PC-3 (cell line): ENCODE measurements around the gene SYT15. TPM values are rescaled to one million over a fixed set of nuclear protein-coding genes. Genes with fewer than 3 reads are reported as not detected.
"Not testable (repeated sequence)": the region's sequence is repeated elsewhere in the genome, so short reads cannot be mapped to it uniquely, and the experiment has no call there.

Experiments
- ATAC-seq: fragments of 200-7000 bp; cut with Tn5 transposase; 2 replicates; pipeline ENCODE4 v1.9.1; 2020; ENCODE audit warnings: mild to moderate bottlenecking, moderate library complexity
- BruUV-seq: library from RNA; stranded (reverse); fragments of 400-500 nt; replicated peaks from 2 replicates; lab custom pipeline; 2021; lab: Mats Ljungman, UMichigan
- CTCF ChIA-PET: fragments of 300-600 bp; sonication (Branson Sonifier 250); formaldehyde crosslinking; loops from one replicate; lab custom pipeline; 2022; ENCODE audit warnings: antibody characterized with exemption; lab: Charles Lee
- POLR2A ChIA-PET: fragments of 300-600 bp; sonication (Branson Sonifier 250); formaldehyde crosslinking; loops from one replicate; lab custom pipeline; 2022; ENCODE audit warnings: antibody characterized with exemption; ENCODE audit not compliant: unreplicated experiment; lab: Charles Lee
- DNase-seq: peaks from one replicate; pipeline ENCODE4 v3.0.0-alpha.2; 2015
- H2AFZ ChIP-seq: fragments of 300-600 bp; sonication (generic); 2 replicates; pipeline ENCODE4 v1.6.0; 2016; ENCODE audit warnings: antibody characterized with exemption, low read length
- H3F3A ChIP-seq: fragments of 300-600 bp; sonication (generic); one replicate; pipeline ENCODE4 v1.6.0; 2017; ENCODE audit warnings: antibody characterized with exemption, low read length, control low read depth, mild to moderate bottlenecking; ENCODE audit not compliant: unreplicated experiment
- H3K27ac ChIP-seq: fragments of 300-600 bp; sonication (generic); 2 replicates; pipeline ENCODE4 v1.5.1; 2016; ENCODE audit warnings: mild to moderate bottlenecking, low read length
- H3K27me3 ChIP-seq: fragments of 300-600 bp; sonication (generic); 2 replicates; pipeline ENCODE4 v1.6.1; 2016; ENCODE audit warnings: low read length, mixed read lengths
- H3K36me3 ChIP-seq: fragments of 300-600 bp; sonication (generic); 2 replicates; pipeline ENCODE4 v1.6.1; 2016; ENCODE audit warnings: low read depth, mixed run types, low read length, mixed read lengths
- H3K4me1 ChIP-seq: fragments of 300-600 bp; sonication (generic); 2 replicates; pipeline ENCODE4 v1.5.1; 2016; ENCODE audit warnings: low read length; ENCODE audit not compliant: insufficient read depth
- H3K4me2 ChIP-seq: fragments of 300-600 bp; sonication (generic); 2 replicates; pipeline ENCODE4 v1.6.0; 2016; ENCODE audit warnings: low read length
- H3K4me3 ChIP-seq: fragments of 300-600 bp; sonication (generic); 2 replicates; pipeline ENCODE4 v1.5.1; 2016; ENCODE audit warnings: mild to moderate bottlenecking, low read length, mixed read lengths
- H3K79me2 ChIP-seq: fragments of 300-600 bp; sonication (generic); 2 replicates; pipeline ENCODE4 v1.6.1; 2017; ENCODE audit warnings: low read length, mixed read lengths
- H3K9ac ChIP-seq: fragments of 300-600 bp; sonication (generic); 2 replicates; pipeline ENCODE4 v1.6.0; 2016; ENCODE audit warnings: mild to moderate bottlenecking, low read length
- H3K9me2 ChIP-seq: fragments of 300-600 bp; sonication (generic); replicated peaks from 2 replicates; pipeline ENCODE4 v1.6.1; 2016; ENCODE audit warnings: mixed run types, low read length, mixed read lengths
- H3K9me3 ChIP-seq: fragments of 300-600 bp; sonication (generic); 2 replicates; pipeline ENCODE4 v1.6.1; 2016; ENCODE audit warnings: low read length, mixed read lengths
- H4K20me1 ChIP-seq: fragments of 300-600 bp; sonication (generic); 2 replicates; pipeline ENCODE4 v1.6.1; 2016; ENCODE audit warnings: low read length, mixed read lengths
- intact Hi-C: fragments of 100-400 bp; cut with micrococcal nuclease; formaldehyde crosslinking; loops from 2 replicates; pipeline ENCODE4 v1.9.0; 2023
- total RNA-seq: library from RNA; depleted of rRNA; stranded (reverse); fragments of >200 nt; gene quantifications from 2 replicates; pipeline ENCODE4 v1.2.3, GENCODE V29; 2014

The SYT15 gene
- total RNA-seq, 1 experiment from 2014 or later: not detected

- H3K36me3 ChIP-seq, H3K79me2 ChIP-seq, DNase-seq, H3K9ac ChIP-seq, H3K4me1 ChIP-seq, H2AFZ ChIP-seq, CTCF ChIA-PET, H4K20me1 ChIP-seq, intact Hi-C loops, H3K27me3 ChIP-seq, H3K9me2 ChIP-seq, H3K9me3 ChIP-seq, POLR2A ChIA-PET, H3K4me3 ChIP-seq, H3F3A ChIP-seq, H3K27ac ChIP-seq, BruUV-seq, H3K4me2 ChIP-seq, ATAC-seq: not testable (repeated sequence)
These were observed 45.1 kb downstream of the SYT15 start for GRCh38 chr10:46623899-46624654.

GRCh38 chr10:46629805-46630204, 50.9 kb downstream of the SYT15 start:
- H4K20me1 ChIP-seq, H3K4me3 ChIP-seq, H3F3A ChIP-seq, BruUV-seq, H3K36me3 ChIP-seq, H3K9ac ChIP-seq, H2AFZ ChIP-seq, H3K4me1 ChIP-seq, H3K27me3 ChIP-seq, DNase-seq, H3K4me2 ChIP-seq, intact Hi-C loops, H3K79me2 ChIP-seq, POLR2A ChIA-PET, ATAC-seq, CTCF ChIA-PET, H3K9me2 ChIP-seq, H3K9me3 ChIP-seq, H3K27ac ChIP-seq: not testable (repeated sequence)

GRCh38 chr10:46630816-46631215, 51.9 kb downstream of the SYT15 start:
- H2AFZ ChIP-seq, H3K4me3 ChIP-seq, H3K27ac ChIP-seq, H3F3A ChIP-seq, ATAC-seq, BruUV-seq, H3K4me1 ChIP-seq, H3K9ac ChIP-seq, H3K79me2 ChIP-seq, H3K9me2 ChIP-seq, H3K27me3 ChIP-seq, H3K36me3 ChIP-seq, H4K20me1 ChIP-seq, intact Hi-C loops, POLR2A ChIA-PET, H3K4me2 ChIP-seq, H3K9me3 ChIP-seq, DNase-seq, CTCF ChIA-PET: not testable (repeated sequence)

- not testable (repeated sequence) for DNase-seq, H3K4me1 ChIP-seq
These were observed 52.8 kb downstream of the SYT15 start for GRCh38 chr10:46631683-46632082.

GRCh38 chr10:46634698-46635097, 55.8 kb downstream of the SYT15 start:
- H3K9me2 ChIP-seq, BruUV-seq, H3F3A ChIP-seq, DNase-seq, intact Hi-C loops, POLR2A ChIA-PET, H3K9me3 ChIP-seq, H3K4me1 ChIP-seq, ATAC-seq, H2AFZ ChIP-seq, H3K9ac ChIP-seq, CTCF ChIA-PET, H3K27me3 ChIP-seq, H4K20me1 ChIP-seq, H3K4me3 ChIP-seq, H3K79me2 ChIP-seq, H3K27ac ChIP-seq, H3K36me3 ChIP-seq, H3K4me2 ChIP-seq: not testable (repeated sequence)

More at GRCh38 chr10:46631683-46632082, 52.8 kb downstream of the SYT15 start:
- H3K9me3 ChIP-seq, H3K4me3 ChIP-seq, H3K36me3 ChIP-seq, ATAC-seq, BruUV-seq, POLR2A ChIA-PET, H3K27me3 ChIP-seq, H3K27ac ChIP-seq, H3F3A ChIP-seq, H3K4me2 ChIP-seq, intact Hi-C loops, H3K79me2 ChIP-seq, H3K9me2 ChIP-seq, CTCF ChIA-PET, H3K9ac ChIP-seq, H2AFZ ChIP-seq, H4K20me1 ChIP-seq: not testable (repeated sequence)

- H3K4me3 ChIP-seq, POLR2A ChIA-PET: not testable (repeated sequence)
These were observed 56.5 kb downstream of the SYT15 start for GRCh38 chr10:46635364-46635959.

More at GRCh38 chr10:46635364-46635959, 56.5 kb downstream of the SYT15 start:
- H3K9me2 ChIP-seq, CTCF ChIA-PET, H4K20me1 ChIP-seq, H3K4me2 ChIP-seq, DNase-seq, H3K27ac ChIP-seq, H3K4me1 ChIP-seq, BruUV-seq, H3K27me3 ChIP-seq, H2AFZ ChIP-seq, H3K79me2 ChIP-seq, H3K9ac ChIP-seq, H3K9me3 ChIP-seq, intact Hi-C loops, H3F3A ChIP-seq, H3K36me3 ChIP-seq: not testable (repeated sequence)
- peak; percentile 91 for ATAC-seq
